Placental pericyte (primary cell): ENCODE data around the gene RASL12. TPM values are rescaled to one million over a fixed set of nuclear protein-coding genes. Genes with fewer than 3 reads are reported as not detected.

Experiments
- small RNA-seq: library from RNA; depleted of rRNA; stranded (forward); fragments of <200 nt; gene quantifications from one replicate; pipeline ENCODE3, GENCODE V24; 2012; ENCODE audit warnings: low replicate concordance
- total RNA-seq: library from RNA; depleted of rRNA; stranded (reverse); fragments of >200 nt; gene quantifications from 2 replicates; pipeline ENCODE4 v1.2.3, GENCODE V29; 2012

Gene RASL12
- total RNA-seq, result 0.22 and 1.6 TPM in 2 replicates

GRCh38 chr15:65067645-65068402 lies at the start of gene RASL12:
RASL12 (minus strand) TSS chr15:65067991; CDS start chr15:65067835, 156 bp downstream.

GRCh38 chr15:65115086-65115485 lies 47.3 kb upstream of the RASL12 start, which contains the start of gene UBAP1L:
UBAP1L (minus strand) TSS chr15:65115200; CDS start chr15:65106215, 8,985 bp downstream.

GRCh38 chr15:65076486-65077290 lies 8.9 kb upstream of the RASL12 start, which contains the start of gene KBTBD13:
KBTBD13 (plus strand) TSS chr15:65076746; CDS start chr15:65076816, 70 bp downstream.

GRCh38 chr15:65044724-65045481 lies 22.9 kb downstream of the RASL12 start, which contains the start of gene SLC51B:
SLC51B (plus strand) TSS chr15:65045387; CDS start chr15:65050005, 4,618 bp downstream.

GRCh38 chr15:65028921-65029735 lies 38.7 kb downstream of the RASL12 start, which contains the start of gene MTFMT:
MTFMT (minus strand) TSS chr15:65029639; CDS start chr15:65029613, 26 bp downstream.

Small RNA genes within 50 kb of the gene (small RNA-seq; reads per million reads assigned to genes)
- gene AC013553.1, result not detected

Other genes with a start within 250 kb of the RASL12 start
- gene PIF1, start 242.3 kb downstream of the RASL12 start, total RNA-seq, result 2.6 and 23.6 TPM in 2 replicates
- gene PLEKHO2, start 226.1 kb downstream of the RASL12 start, total RNA-seq, result 35.7 and 39.7 TPM in 2 replicates
- gene ANKDD1A, start 156.1 kb downstream of the RASL12 start, total RNA-seq, result 3.5 and 7.0 TPM in 2 replicates
- 98.7 and 101 TPM in 2 replicates for gene SPG21, start 78.1 kb downstream of the RASL12 start, total RNA-seq
- gene MTFMT, start 38.4 kb downstream of the RASL12 start, total RNA-seq, result 16.4 and 29.8 TPM in 2 replicates
- gene SLC51B, start 22.6 kb downstream of the RASL12 start, total RNA-seq, result not detected in 2 replicates
- gene KBTBD13, start 8.8 kb upstream of the RASL12 start, total RNA-seq, result not detected in 2 replicates
- 2.1 and 2.2 TPM in 2 replicates for gene UBAP1L, start 47.2 kb upstream of the RASL12 start, total RNA-seq
- 15.1 and 26.1 TPM in 2 replicates for gene PDCD7, start 65.8 kb upstream of the RASL12 start, total RNA-seq
- gene CLPX, start 117.4 kb upstream of the RASL12 start, total RNA-seq, result 34.5 and 39.8 TPM in 2 replicates
- not detected in 2 replicates for gene CILP, start 143.5 kb upstream of the RASL12 start, total RNA-seq
- gene PARP16, start 218.9 kb upstream of the RASL12 start, total RNA-seq, result 3.0 and 5.0 TPM in 2 replicates
- gene RNU5A-1, start 228.1 kb upstream of the RASL12 start, total RNA-seq, result not detected in 2 replicates
- not detected in 2 replicates for gene RNU5B-1, start 236.7 kb upstream of the RASL12 start, total RNA-seq